HepG2 (cell line): Measurements from ENCODE around the gene TTC23. TPM values are rescaled to one million over a fixed set of nuclear protein-coding genes. Genes with fewer than 3 reads are reported as not detected.

ENCODE experiments used
- BORCS8-MEF2B ChIP-seq: sonication (generic); formaldehyde crosslinking; IDR thresholded peaks from 2 replicates; pipeline ENCODE4 v1.8.0; 2022; ENCODE audit warnings: mild to moderate bottlenecking, missing genetic modification reagents
- CENPT ChIP-seq: sonication (generic); formaldehyde crosslinking; IDR thresholded peaks from 2 replicates; pipeline ENCODE4 v1.8.0; 2022; ENCODE audit warnings: low read depth, mild to moderate bottlenecking, moderate library complexity, missing genetic modification reagents
- GATA4 ChIP-seq: sonication (generic); IDR thresholded peaks from 2 replicates; pipeline ENCODE4 v1.6.1; 2016; ENCODE audit warnings: antibody characterized with exemption, low read depth, borderline replicate concordance
- GPBP1L1 ChIP-seq: sonication (generic); formaldehyde crosslinking; IDR thresholded peaks from 2 replicates; pipeline ENCODE4 v1.5.0; 2020; ENCODE audit warnings: mild to moderate bottlenecking, missing genetic modification reagents
- MTF2 ChIP-seq: sonication (generic); formaldehyde crosslinking; IDR thresholded peaks from 2 replicates; pipeline ENCODE4 v1.5.0; 2020; ENCODE audit warnings: missing genetic modification reagents, borderline replicate concordance
- MYC ChIP-seq: sonication (generic); formaldehyde crosslinking; IDR thresholded peaks from 2 replicates; pipeline ENCODE4 v1.9.0; 2021; ENCODE audit warnings: missing genetic modification reagents, borderline replicate concordance
- POLR2AphosphoS2 ChIP-seq: IDR thresholded peaks from 2 replicates; pipeline ENCODE4 v1.6.1; 2011; ENCODE audit warnings: low read depth, low read length, improper control_type of control experiment
- SALL1 ChIP-seq: sonication (generic); formaldehyde crosslinking; IDR thresholded peaks from 2 replicates; pipeline ENCODE4 v1.8.0; 2022; ENCODE audit warnings: mild to moderate bottlenecking, missing genetic modification reagents
- SRY ChIP-seq: sonication (generic); formaldehyde crosslinking; IDR thresholded peaks from 2 replicates; pipeline ENCODE4 v1.8.0; 2022; ENCODE audit warnings: mild to moderate bottlenecking, missing genetic modification reagents
- ZFP36L2 ChIP-seq: sonication (generic); formaldehyde crosslinking; IDR thresholded peaks from 2 replicates; pipeline ENCODE4 v1.4.0; 2020; ENCODE audit warnings: missing genetic modification reagents
- ZNF12 ChIP-seq: sonication (generic); formaldehyde crosslinking; IDR thresholded peaks from 2 replicates; pipeline ENCODE4 v1.5.0; 2020; ENCODE audit warnings: missing genetic modification reagents
- ZNF143 ChIP-seq: sonication (generic); formaldehyde crosslinking; IDR thresholded peaks from 2 replicates; pipeline ENCODE4 v1.4.0; 2020; ENCODE audit warnings: missing genetic modification reagents
- ZNF230 ChIP-seq: sonication (generic); formaldehyde crosslinking; IDR thresholded peaks from 2 replicates; pipeline ENCODE4 v1.4.0; 2020; ENCODE audit warnings: mild to moderate bottlenecking, missing genetic modification reagents
- ZNF24 ChIP-seq: fragments of 450-650 bp; IDR thresholded peaks from 2 replicates; pipeline ENCODE4 v1.6.1; 2017; ENCODE audit warnings: antibody characterized with exemption, mild to moderate bottlenecking
- ZNF562 ChIP-seq: sonication (generic); formaldehyde crosslinking; IDR thresholded peaks from 2 replicates; pipeline ENCODE4 v1.8.0; 2022; ENCODE audit warnings: missing genetic modification reagents, borderline replicate concordance
- ZNF564 ChIP-seq: sonication (generic); formaldehyde crosslinking; IDR thresholded peaks from 2 replicates; pipeline ENCODE4 v1.8.1; 2023; ENCODE audit warnings: mild to moderate bottlenecking, missing genetic modification reagents
- polyA plus RNA-seq, 8 experiments: library from polyadenylated mRNA; depleted of rRNA in 3 of 8; stranded (reverse) in 7 of 8; unstranded in 1 of 8; fragments of >200 nt; fragmentation: Illumina TruSeq in 4 of 8; extraction: Trizol in 4 of 8; gene quantifications; 2 replicates each; pipeline versions ENCODE4 v1.2.1 to v1.2.3, GENCODE V29; 2011 to 2016; ENCODE audit warnings: low read depth in 4 of 8, missing spikeins in 1 of 8, mixed read lengths in 1 of 8; ENCODE audit not compliant: insufficient read depth in 1 of 8
- total RNA-seq, 5 experiments: library from RNA; depleted of rRNA; stranded (reverse); fragments of >200 nt; fragmentation: Illumina TruSeq; extraction: Trizol; gene quantifications; 2 replicates each; pipeline ENCODE4 v1.2.3, GENCODE V29; 2016; ENCODE audit warnings: low read depth in 1 of 5
- TF ChIP-seq, protein P1 (sequence below): sonication (generic); formaldehyde crosslinking; IDR thresholded peaks from 2 replicates; pipeline ENCODE4 v1.4.0; 2020; ENCODE audit warnings: missing genetic modification reagents, borderline replicate concordance
- TF ChIP-seq, protein P2 (sequence below): sonication (generic); formaldehyde crosslinking; IDR thresholded peaks from 2 replicates; pipeline ENCODE4 v1.5.0; 2020; ENCODE audit warnings: missing genetic modification reagents
- TF ChIP-seq, protein P3 (sequence below): sonication (generic); formaldehyde crosslinking; IDR thresholded peaks from 2 replicates; pipeline ENCODE4 v1.4.0; 2020; ENCODE audit warnings: missing genetic modification reagents, borderline replicate concordance

Gene TTC23
- total and polyA plus RNA-seq, 2 of the 13 experiments (the other 11 are each of a cell fraction or from before 2014, with no cell fraction given): 1.6 to 11.7 TPM

- TF ChIP-seq ZNF24: no peak
- TF ChIP-seq CENPT: no peak
- no peak for TF ChIP-seq ZNF12
- TF ChIP-seq POLR2AphosphoS2: no peak
- TF ChIP-seq BORCS8-MEF2B (CRISPR knock-in tag): peak; percentile 70; the same call in 1 of the 2 replicates
- TF ChIP-seq GATA4: 0 out of 2 replicates have a peak, but pooled peaks have one; percentile 35
- no peak for TF ChIP-seq MTF2 (CRISPR knock-in tag)
- TF ChIP-seq ZNF230: no peak
- no peak for TF ChIP-seq ZNF562 (CRISPR knock-in tag)
- TF ChIP-seq MYC: 0 out of 2 replicates have a peak, but pooled peaks have one; percentile 35
- TF ChIP-seq ZNF564 (CRISPR knock-in tag): no peak; the same call in 1 of the 2 replicates
- no peak for TF ChIP-seq ZFP36L2
- TF ChIP-seq, protein P1, sequence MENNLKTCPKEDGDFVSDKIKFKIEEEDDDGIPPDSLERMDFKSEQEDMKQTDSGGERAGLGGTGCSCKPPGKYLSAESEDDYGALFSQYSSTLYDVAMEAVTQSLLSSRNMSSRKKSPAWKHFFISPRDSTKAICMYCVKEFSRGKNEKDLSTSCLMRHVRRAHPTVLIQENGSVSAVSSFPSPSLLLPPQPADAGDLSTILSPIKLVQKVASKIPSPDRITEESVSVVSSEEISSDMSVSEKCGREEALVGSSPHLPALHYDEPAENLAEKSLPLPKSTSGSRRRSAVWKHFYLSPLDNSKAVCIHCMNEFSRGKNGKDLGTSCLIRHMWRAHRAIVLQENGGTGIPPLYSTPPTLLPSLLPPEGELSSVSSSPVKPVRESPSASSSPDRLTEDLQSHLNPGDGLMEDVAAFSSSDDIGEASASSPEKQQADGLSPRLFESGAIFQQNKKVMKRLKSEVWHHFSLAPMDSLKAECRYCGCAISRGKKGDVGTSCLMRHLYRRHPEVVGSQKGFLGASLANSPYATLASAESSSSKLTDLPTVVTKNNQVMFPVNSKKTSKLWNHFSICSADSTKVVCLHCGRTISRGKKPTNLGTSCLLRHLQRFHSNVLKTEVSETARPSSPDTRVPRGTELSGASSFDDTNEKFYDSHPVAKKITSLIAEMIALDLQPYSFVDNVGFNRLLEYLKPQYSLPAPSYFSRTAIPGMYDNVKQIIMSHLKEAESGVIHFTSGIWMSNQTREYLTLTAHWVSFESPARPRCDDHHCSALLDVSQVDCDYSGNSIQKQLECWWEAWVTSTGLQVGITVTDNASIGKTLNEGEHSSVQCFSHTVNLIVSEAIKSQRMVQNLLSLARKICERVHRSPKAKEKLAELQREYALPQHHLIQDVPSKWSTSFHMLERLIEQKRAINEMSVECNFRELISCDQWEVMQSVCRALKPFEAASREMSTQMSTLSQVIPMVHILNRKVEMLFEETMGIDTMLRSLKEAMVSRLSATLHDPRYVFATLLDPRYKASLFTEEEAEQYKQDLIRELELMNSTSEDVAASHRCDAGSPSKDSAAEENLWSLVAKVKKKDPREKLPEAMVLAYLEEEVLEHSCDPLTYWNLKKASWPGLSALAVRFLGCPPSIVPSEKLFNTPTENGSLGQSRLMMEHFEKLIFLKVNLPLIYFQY (CRISPR knock-in tag): peak; percentile 68; the same call in 1 of the 2 replicates
- TF ChIP-seq SRY: peak; percentile 36; the same call in 1 of the 2 replicates
- TF ChIP-seq, protein P2, sequence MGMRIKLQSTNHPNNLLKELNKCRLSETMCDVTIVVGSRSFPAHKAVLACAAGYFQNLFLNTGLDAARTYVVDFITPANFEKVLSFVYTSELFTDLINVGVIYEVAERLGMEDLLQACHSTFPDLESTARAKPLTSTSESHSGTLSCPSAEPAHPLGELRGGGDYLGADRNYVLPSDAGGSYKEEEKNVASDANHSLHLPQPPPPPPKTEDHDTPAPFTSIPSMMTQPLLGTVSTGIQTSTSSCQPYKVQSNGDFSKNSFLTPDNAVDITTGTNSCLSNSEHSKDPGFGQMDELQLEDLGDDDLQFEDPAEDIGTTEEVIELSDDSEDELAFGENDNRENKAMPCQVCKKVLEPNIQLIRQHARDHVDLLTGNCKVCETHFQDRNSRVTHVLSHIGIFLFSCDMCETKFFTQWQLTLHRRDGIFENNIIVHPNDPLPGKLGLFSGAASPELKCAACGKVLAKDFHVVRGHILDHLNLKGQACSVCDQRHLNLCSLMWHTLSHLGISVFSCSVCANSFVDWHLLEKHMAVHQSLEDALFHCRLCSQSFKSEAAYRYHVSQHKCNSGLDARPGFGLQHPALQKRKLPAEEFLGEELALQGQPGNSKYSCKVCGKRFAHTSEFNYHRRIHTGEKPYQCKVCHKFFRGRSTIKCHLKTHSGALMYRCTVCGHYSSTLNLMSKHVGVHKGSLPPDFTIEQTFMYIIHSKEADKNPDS (CRISPR knock-in tag): no peak
- TF ChIP-seq, protein P3, sequence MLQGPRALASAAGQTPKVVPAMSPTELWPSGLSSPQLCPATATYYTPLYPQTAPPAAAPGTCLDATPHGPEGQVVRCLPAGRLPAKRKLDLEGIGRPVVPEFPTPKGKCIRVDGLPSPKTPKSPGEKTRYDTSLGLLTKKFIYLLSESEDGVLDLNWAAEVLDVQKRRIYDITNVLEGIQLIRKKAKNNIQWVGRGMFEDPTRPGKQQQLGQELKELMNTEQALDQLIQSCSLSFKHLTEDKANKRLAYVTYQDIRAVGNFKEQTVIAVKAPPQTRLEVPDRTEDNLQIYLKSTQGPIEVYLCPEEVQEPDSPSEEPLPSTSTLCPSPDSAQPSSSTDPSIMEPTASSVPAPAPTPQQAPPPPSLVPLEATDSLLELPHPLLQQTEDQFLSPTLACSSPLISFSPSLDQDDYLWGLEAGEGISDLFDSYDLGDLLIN (CRISPR knock-in tag): no peak
- TF ChIP-seq GPBP1L1 (CRISPR knock-in tag): no peak
- TF ChIP-seq ZNF143 (CRISPR knock-in tag): no peak
- TF ChIP-seq SALL1 (CRISPR knock-in tag): peak; percentile 63
These were observed 1.8 kb upstream of the TTC23 start, which contains the start of gene LRRC28 (continued) for GRCh38 chr15:99250857-99251841.
